ENCODE data around the gene EIF4G3. TPM values are rescaled to one million over a fixed set of nuclear protein-coding genes. Genes with fewer than 3 reads are reported as not detected.

Gene EIF4G3
- polyA plus RNA-seq, 1 of the 3 experiments (the other 2 are of a cell fraction), result 32.0 TPM

GRCh38 chr1:20974951-20975350 lies 201.7 kb downstream of the EIF4G3 start (continued):
- TF ChIP-seq, protein P1, sequence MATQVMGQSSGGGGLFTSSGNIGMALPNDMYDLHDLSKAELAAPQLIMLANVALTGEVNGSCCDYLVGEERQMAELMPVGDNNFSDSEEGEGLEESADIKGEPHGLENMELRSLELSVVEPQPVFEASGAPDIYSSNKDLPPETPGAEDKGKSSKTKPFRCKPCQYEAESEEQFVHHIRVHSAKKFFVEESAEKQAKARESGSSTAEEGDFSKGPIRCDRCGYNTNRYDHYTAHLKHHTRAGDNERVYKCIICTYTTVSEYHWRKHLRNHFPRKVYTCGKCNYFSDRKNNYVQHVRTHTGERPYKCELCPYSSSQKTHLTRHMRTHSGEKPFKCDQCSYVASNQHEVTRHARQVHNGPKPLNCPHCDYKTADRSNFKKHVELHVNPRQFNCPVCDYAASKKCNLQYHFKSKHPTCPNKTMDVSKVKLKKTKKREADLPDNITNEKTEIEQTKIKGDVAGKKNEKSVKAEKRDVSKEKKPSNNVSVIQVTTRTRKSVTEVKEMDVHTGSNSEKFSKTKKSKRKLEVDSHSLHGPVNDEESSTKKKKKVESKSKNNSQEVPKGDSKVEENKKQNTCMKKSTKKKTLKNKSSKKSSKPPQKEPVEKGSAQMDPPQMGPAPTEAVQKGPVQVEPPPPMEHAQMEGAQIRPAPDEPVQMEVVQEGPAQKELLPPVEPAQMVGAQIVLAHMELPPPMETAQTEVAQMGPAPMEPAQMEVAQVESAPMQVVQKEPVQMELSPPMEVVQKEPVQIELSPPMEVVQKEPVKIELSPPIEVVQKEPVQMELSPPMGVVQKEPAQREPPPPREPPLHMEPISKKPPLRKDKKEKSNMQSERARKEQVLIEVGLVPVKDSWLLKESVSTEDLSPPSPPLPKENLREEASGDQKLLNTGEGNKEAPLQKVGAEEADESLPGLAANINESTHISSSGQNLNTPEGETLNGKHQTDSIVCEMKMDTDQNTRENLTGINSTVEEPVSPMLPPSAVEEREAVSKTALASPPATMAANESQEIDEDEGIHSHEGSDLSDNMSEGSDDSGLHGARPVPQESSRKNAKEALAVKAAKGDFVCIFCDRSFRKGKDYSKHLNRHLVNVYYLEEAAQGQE (IDR thresholded peaks at IDR 0.05; ENCODE audit: low read depth, low read length), result no peak
- TF ChIP-seq NFIC (IDR thresholded peaks at IDR 0.05; ENCODE audit: borderline replicate concordance), result no peak
- TF ChIP-seq, protein P2, sequence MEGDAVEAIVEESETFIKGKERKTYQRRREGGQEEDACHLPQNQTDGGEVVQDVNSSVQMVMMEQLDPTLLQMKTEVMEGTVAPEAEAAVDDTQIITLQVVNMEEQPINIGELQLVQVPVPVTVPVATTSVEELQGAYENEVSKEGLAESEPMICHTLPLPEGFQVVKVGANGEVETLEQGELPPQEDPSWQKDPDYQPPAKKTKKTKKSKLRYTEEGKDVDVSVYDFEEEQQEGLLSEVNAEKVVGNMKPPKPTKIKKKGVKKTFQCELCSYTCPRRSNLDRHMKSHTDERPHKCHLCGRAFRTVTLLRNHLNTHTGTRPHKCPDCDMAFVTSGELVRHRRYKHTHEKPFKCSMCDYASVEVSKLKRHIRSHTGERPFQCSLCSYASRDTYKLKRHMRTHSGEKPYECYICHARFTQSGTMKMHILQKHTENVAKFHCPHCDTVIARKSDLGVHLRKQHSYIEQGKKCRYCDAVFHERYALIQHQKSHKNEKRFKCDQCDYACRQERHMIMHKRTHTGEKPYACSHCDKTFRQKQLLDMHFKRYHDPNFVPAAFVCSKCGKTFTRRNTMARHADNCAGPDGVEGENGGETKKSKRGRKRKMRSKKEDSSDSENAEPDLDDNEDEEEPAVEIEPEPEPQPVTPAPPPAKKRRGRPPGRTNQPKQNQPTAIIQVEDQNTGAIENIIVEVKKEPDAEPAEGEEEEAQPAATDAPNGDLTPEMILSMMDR (IDR thresholded peaks at IDR 0.05), result no peak

GRCh38 chr1:20974069-20974468 lies 202.6 kb downstream of the EIF4G3 start:
- peak overlapping the region; percentile 2; the same call in 1 of the 2 replicates for H3K9ac ChIP-seq
- H3F3A ChIP-seq (replicated peaks; ENCODE audit: insufficient read depth), result peaks cover 15% of the 10 kb centered on the region
- 63% methylated on average over 1 of the region's 1 CpG for WGBS (ENCODE audit: low lambda C conversion rate)
- H3K36me3 ChIP-seq (replicated peaks in 1 of 2; ENCODE audit: control insufficient read depth in 1 of 2, insufficient read depth in 2 of 2, low read length in 1 of 2), result peaks cover 24 to 33% of the 10 kb centered on the region in 2 experiments
- H3K9me3 ChIP-seq, result no peaks in the 10 kb centered on the region
- H3K9me2 ChIP-seq, result no peaks in the 10 kb centered on the region
- no peaks in the 10 kb centered on the region for H4K20me1 ChIP-seq (ENCODE audit: insufficient read depth)
- H3K27me3 ChIP-seq (ENCODE audit: insufficient read depth), result no peaks in the 10 kb centered on the region
- ChIA-PET CTCF (no interaction called here), POLR2A (no interaction called here)
- no peak for DNase-seq
- H3K79me2 ChIP-seq (ENCODE audit: insufficient read depth), result peaks cover 8% of the 10 kb centered on the region
- H3K4me2 ChIP-seq, result peak overlapping the region; percentile 27; the same call in 1 of the 2 replicates
- no peak overlapping the region for H2AFZ ChIP-seq (ENCODE audit: low read depth)
- peak overlapping the region in 1 of 2 experiments; percentile 69; a peak in 3 of 4 replicates for H3K27ac ChIP-seq (ENCODE audit: low read depth in 2 of 2, low read length in 1 of 2)
- H3K4me1 ChIP-seq (ENCODE audit: control insufficient read depth in 1 of 2, insufficient read depth in 2 of 2, low read depth in 1 of 2, low read length in 1 of 2), result peaks cover 10 to 11% of the 10 kb centered on the region in 2 experiments; a peak in 3 of 4 replicates
- H3K4me3 ChIP-seq (ENCODE audit: low read depth in 2 of 2, low read length in 1 of 2), result no peak overlapping the region
- TF ChIP-seq EP300 (IDR thresholded peaks at IDR 0.05; ENCODE audit: borderline replicate concordance in 1 of 2, low read depth in 1 of 2, low read length in 1 of 2) (0 out of 4 replicates have a peak, but pooled peaks of 1 of the 2 experiments have one; percentile 53), ELF1 (IDR thresholded peaks at IDR 0.05) (no peak), TCF12 (IDR thresholded peaks at IDR 0.05) (peak; percentile 37), PBX3 (IDR thresholded peaks at IDR 0.05) (0 out of 2 replicates have a peak, but pooled peaks have one; percentile 10), JUND (IDR thresholded peaks at IDR 0.05) (0 out of 2 replicates have a peak, but pooled peaks have one; percentile 30), RXRA (IDR thresholded peaks at IDR 0.05; ENCODE audit: borderline replicate concordance, low read depth) (peak; percentile 59; the same call in 1 of the 2 replicates), TEAD4 (IDR thresholded peaks at IDR 0.05; ENCODE audit: borderline replicate concordance, insufficient read depth) (peak; percentile 18; the same call in 1 of the 2 replicates), FOXM1 (IDR thresholded peaks at IDR 0.05; ENCODE audit: low read depth) (no peak), FOSL2 (IDR thresholded peaks at IDR 0.05; ENCODE audit: borderline replicate concordance, low read depth) (0 out of 2 replicates have a peak, but pooled peaks have one; percentile 29)
